HCT116 (cell line): ENCODE results near the gene TGM1. TPM values are rescaled to one million over a fixed set of nuclear protein-coding genes. Genes with fewer than 3 reads are reported as not detected.

Experiments used
- ATAC-seq: fragments of 200-7000 bp; cut with Tn5 transposase; 2 replicates; pipeline ENCODE4 v1.9.1; 2020; ENCODE audit warnings: mild to moderate bottlenecking, moderate library complexity
- BruUV-seq: library from RNA; stranded (reverse); fragments of 400-500 nt; replicated peaks from 2 replicates; lab custom pipeline; 2021; lab: Mats Ljungman, UMichigan
- CTCF ChIA-PET: fragments of 300-600 bp; sonication (Branson Sonifier 250); formaldehyde crosslinking; loops from one replicate; lab custom pipeline; 2021; ENCODE audit warnings: antibody characterized with exemption; lab: Charles Lee
- POLR2A ChIA-PET: fragments of 300-600, 350-600 bp; sonication (Branson Sonifier 250); formaldehyde crosslinking; loops from one replicate; lab custom pipeline; 2021; ENCODE audit warnings: antibody characterized with exemption; lab: Charles Lee
- RAD21 ChIA-PET, 2 experiments: fragments of 300-600 bp; sonication (Branson Sonifier 250); formaldehyde crosslinking; loops; one replicate each; lab custom pipeline; 2023; ENCODE audit warnings: low total read pairs in 2 of 2; ENCODE audit not compliant: uncharacterized antibody in 2 of 2, unreplicated experiment in 2 of 2, low non-redundant PET in 1 of 2; lab: Charles Lee
- DNase-seq: peaks from one replicate; pipeline ENCODE4 v3.0.0-alpha.2; 2010; ENCODE audit warnings: low read depth, low spot score
- H2AFZ ChIP-seq: fragments of 200-600 bp; shearing (Covaris generic), sonication (generic); 2 replicates; pipeline ENCODE4 v1.6.1; 2017; ENCODE audit warnings: low read depth, mixed run types, mixed read lengths, antibody characterized with exemption, low read length; ENCODE audit not compliant: poor library complexity, severe bottlenecking
- H3K27ac ChIP-seq: 2 replicates; pipeline ENCODE4 v1.5.1; 2012; ENCODE audit warnings: low read depth, low read length
- H3K27me3 ChIP-seq: fragments of 200-600 bp; sonication (generic); 2 replicates; pipeline ENCODE4 v1.6.1; 2016; ENCODE audit warnings: mixed run types, low read length, mixed read lengths; ENCODE audit not compliant: insufficient read depth
- H3K36me3 ChIP-seq, 2 experiments: fragments of 200-500 bp in 1 of 2; fragments of 200-600 bp in 1 of 2; sonication (Bioruptor generic) in 1 of 2; sonication (generic) in 1 of 2; 2 replicates each; pipeline versions ENCODE4 v1.5.1 to v1.6.1; 2014 to 2016; ENCODE audit warnings: low read length in 2 of 2, inconsistent platforms in 1 of 2, mixed read lengths in 1 of 2, mixed run types in 1 of 2; ENCODE audit not compliant: insufficient read depth in 2 of 2, control insufficient read depth in 1 of 2
- H3K4me1 ChIP-seq, 2 experiments: fragments of 200-600 bp in 1 of 2; sonication (generic) in 1 of 2; 2 replicates each; pipeline versions ENCODE4 v1.5.1 to v1.6.1; 2012 to 2017; ENCODE audit warnings: low read length in 2 of 2, inconsistent platforms in 1 of 2, mild to moderate bottlenecking in 1 of 2, mixed read lengths in 1 of 2, mixed run types in 1 of 2, moderate library complexity in 1 of 2; ENCODE audit not compliant: insufficient read depth in 2 of 2, control insufficient read depth in 1 of 2
- H3K4me2 ChIP-seq: fragments of 200-600 bp; sonication (generic); 2 replicates; pipeline ENCODE4 v1.6.1; 2017; ENCODE audit warnings: mixed run types, low read length, mixed read lengths
- H3K4me3 ChIP-seq, 2 experiments: fragments of 200-600 bp in 1 of 2; sonication (generic) in 1 of 2; replicated peaks in 1 of 2; 2 replicates each; pipeline ENCODE4 v1.5.1; 2011 to 2016; ENCODE audit warnings: low read length in 2 of 2, control low read depth in 1 of 2, low read depth in 1 of 2, mild to moderate bottlenecking in 1 of 2, mixed read lengths in 1 of 2, mixed run types in 1 of 2
- H3K79me2 ChIP-seq: fragments of 200-600 bp; sonication (generic); 2 replicates; pipeline ENCODE4 v1.6.1; 2017; ENCODE audit warnings: mild to moderate bottlenecking, mixed run types, low read length, moderate library complexity, mixed read lengths; ENCODE audit not compliant: insufficient read depth
- H3K9ac ChIP-seq: fragments of 200-600 bp; sonication (generic); 2 replicates; pipeline ENCODE4 v1.6.1; 2016; ENCODE audit warnings: low read length, mixed read lengths
- H3K9me2 ChIP-seq: fragments of 200-600 bp; sonication (generic), shearing (Covaris generic); 2 replicates; pipeline ENCODE4 v1.6.1; 2017; ENCODE audit warnings: mixed run types, mild to moderate bottlenecking, moderate library complexity; ENCODE audit not compliant: insufficient read depth
- H3K9me3 ChIP-seq, 2 experiments: fragments of 200-500 bp in 1 of 2; fragments of 200-600 bp in 1 of 2; sonication (Bioruptor generic) in 1 of 2; sonication (generic) in 1 of 2; 2 replicates each; pipeline ENCODE4 v1.6.1; 2014 to 2017; ENCODE audit warnings: low read length in 2 of 2, mixed read lengths in 2 of 2, inconsistent platforms in 1 of 2, low read depth in 1 of 2, mild to moderate bottlenecking in 1 of 2, mixed run types in 1 of 2, moderate library complexity in 1 of 2; ENCODE audit not compliant: control insufficient read depth in 1 of 2, insufficient read depth in 1 of 2
- H4K20me1 ChIP-seq: fragments of 200-600 bp; sonication (generic), shearing (Covaris generic); 2 replicates; pipeline ENCODE4 v1.6.1; 2017; ENCODE audit warnings: mixed run types, mild to moderate bottlenecking, moderate library complexity; ENCODE audit not compliant: insufficient read depth
- CBX3 ChIP-seq: IDR thresholded peaks from 2 replicates; pipeline ENCODE4 v1.6.1; 2012; ENCODE audit warnings: low read depth
- EZH2 ChIP-seq: fragments of 200-600 bp; sonication (generic); IDR thresholded peaks from 2 replicates; pipeline ENCODE4 v1.6.1; 2017; ENCODE audit warnings: antibody characterized with exemption, mixed run types
- FOSL1 ChIP-seq: IDR thresholded peaks from 2 replicates; pipeline ENCODE4 v1.6.1; 2012; ENCODE audit warnings: low read depth
- JUND ChIP-seq: IDR thresholded peaks from 2 replicates; pipeline ENCODE4 v1.6.1; 2012
- POLR2A ChIP-seq: IDR thresholded peaks from 2 replicates; pipeline ENCODE4 v1.7.0; 2011; ENCODE audit warnings: borderline replicate concordance; ENCODE audit not compliant: insufficient read depth, insufficient read length; ENCODE audit errors: extremely low read depth
- POLR2AphosphoS5 ChIP-seq: IDR thresholded peaks from 2 replicates; pipeline ENCODE4 v1.6.1; 2011; ENCODE audit warnings: mild to moderate bottlenecking, low read depth, low read length, moderate library complexity
- RAD21 ChIP-seq: IDR thresholded peaks from 2 replicates; pipeline ENCODE4 v1.6.1; 2012; ENCODE audit warnings: low read depth, mild to moderate bottlenecking
- SIN3A ChIP-seq: IDR thresholded peaks from 2 replicates; pipeline ENCODE4 v1.6.1; 2012; ENCODE audit warnings: low read depth
- SP1 ChIP-seq: IDR thresholded peaks from 2 replicates; pipeline ENCODE4 v1.6.1; 2012; ENCODE audit warnings: low read depth
- SRF ChIP-seq: IDR thresholded peaks from 2 replicates; pipeline ENCODE4 v1.6.1; 2012; ENCODE audit warnings: low read depth
- YY1 ChIP-seq: IDR thresholded peaks from 2 replicates; pipeline ENCODE4 v1.6.1; 2011; ENCODE audit warnings: low read length, low read depth, moderate library complexity, mild to moderate bottlenecking; ENCODE audit not compliant: insufficient replicate concordance; ENCODE audit errors: extremely low read depth
- ZFX ChIP-seq: fragments of 450-650 bp; IDR thresholded peaks from 2 replicates; pipeline ENCODE4 v1.6.1; 2017
- intact Hi-C: fragments of 100-400 bp; cut with micrococcal nuclease; formaldehyde crosslinking; loops from 2 replicates; pipeline ENCODE4 v1.10.0; 2022
- total RNA-seq: library from RNA; stranded (reverse); gene quantifications from one replicate; pipeline ENCODE4 v1.2.1, GENCODE V29; 2021; ENCODE audit not compliant: unreplicated experiment
- TF ChIP-seq, protein P1 (sequence below), 3 experiments: fragments of 200-600 bp in 1 of 3; sonication (generic) in 1 of 3; IDR thresholded peaks in 2 of 3; conservative IDR thresholded peaks in 1 of 3; 2 replicates each; pipeline ENCODE4 v1.5.1; 2012 to 2017; ENCODE audit warnings: low read depth in 2 of 3, low read length in 2 of 3, antibody characterized with exemption in 1 of 3, borderline replicate concordance in 1 of 3, control low read depth in 1 of 3, mild to moderate bottlenecking in 1 of 3, mixed read lengths in 1 of 3, mixed run types in 1 of 3, moderate library complexity in 1 of 3; ENCODE audit not compliant: insufficient read depth in 1 of 3
- TF ChIP-seq, protein P2 (sequence below): IDR thresholded peaks from 2 replicates; pipeline ENCODE4 v1.6.1; 2012
- TF ChIP-seq, protein P3 (sequence below): IDR thresholded peaks from 2 replicates; pipeline ENCODE4 v1.6.1; 2011; ENCODE audit warnings: mild to moderate bottlenecking, low read length, moderate library complexity; ENCODE audit not compliant: insufficient replicate concordance; ENCODE audit errors: extremely low read depth

Gene TGM1
- total RNA-seq, 1 experiment from 2014 or later, result 5.6 TPM

DNA sequence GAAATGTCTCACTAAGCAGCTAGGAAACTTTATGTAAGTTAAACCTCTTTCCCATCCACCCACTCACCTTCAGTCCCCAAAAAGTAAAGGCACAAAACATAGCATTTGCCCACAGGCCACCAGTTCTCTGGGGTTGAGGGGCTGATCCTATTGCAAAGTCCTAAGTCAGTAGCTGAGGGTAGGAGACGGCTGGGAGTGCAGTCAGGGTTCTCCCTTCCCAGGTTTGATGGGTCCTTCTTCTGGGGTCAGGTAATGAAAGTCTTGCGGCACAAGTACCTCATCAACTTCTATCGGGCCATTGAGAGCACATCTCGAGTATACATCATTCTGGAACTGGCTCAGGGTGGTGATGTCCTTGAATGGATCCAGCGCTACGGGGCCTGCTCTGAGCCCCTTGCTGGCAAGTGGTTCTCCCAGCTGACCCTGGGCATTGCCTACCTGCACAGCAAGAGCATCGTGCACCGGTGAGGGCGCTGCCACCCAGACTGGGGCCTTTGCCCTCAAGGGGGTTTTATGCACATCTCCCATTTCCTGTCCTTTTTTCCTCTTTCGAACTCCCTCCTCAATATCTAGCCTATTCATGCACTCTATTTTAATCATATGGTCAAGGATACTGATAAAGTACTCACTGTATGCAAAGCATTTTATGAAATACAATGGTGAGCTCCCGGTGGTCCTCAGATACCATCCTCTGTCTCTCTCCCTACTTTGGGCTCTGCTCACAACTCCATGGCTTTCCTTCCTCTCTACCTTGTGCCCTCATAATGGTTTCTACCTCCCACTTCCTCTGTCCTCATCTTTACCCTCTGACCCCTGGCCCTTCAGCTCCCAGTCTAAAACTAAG, 56.5 kb downstream of the TGM1 start:
- POLR2A ChIA-PET, result interaction anchor here (1.9 kb wide), 1 partner anchor 11 kb away, joined by 4 read pairs; the partner anchor contains the start of gene TM9SF1
- no peak for ATAC-seq
- H3K36me3 ChIP-seq, result peaks cover 20 to 37% of the 10 kb centered on the region in 2 experiments

More for the DNA sequence above, 56.5 kb downstream of the TGM1 start:
- Histone ChIP-seq H4K20me1 (no peaks in the 10 kb centered on the region), H3K79me2 (peaks cover 4% of the 10 kb centered on the region; the same call in 1 of the 2 replicates)
- TF ChIP-seq POLR2AphosphoS5, result no peak
- no peak for TF ChIP-seq CBX3
- no peak for TF ChIP-seq FOSL1
- no peak for TF ChIP-seq SRF
- TF ChIP-seq, protein P1, sequence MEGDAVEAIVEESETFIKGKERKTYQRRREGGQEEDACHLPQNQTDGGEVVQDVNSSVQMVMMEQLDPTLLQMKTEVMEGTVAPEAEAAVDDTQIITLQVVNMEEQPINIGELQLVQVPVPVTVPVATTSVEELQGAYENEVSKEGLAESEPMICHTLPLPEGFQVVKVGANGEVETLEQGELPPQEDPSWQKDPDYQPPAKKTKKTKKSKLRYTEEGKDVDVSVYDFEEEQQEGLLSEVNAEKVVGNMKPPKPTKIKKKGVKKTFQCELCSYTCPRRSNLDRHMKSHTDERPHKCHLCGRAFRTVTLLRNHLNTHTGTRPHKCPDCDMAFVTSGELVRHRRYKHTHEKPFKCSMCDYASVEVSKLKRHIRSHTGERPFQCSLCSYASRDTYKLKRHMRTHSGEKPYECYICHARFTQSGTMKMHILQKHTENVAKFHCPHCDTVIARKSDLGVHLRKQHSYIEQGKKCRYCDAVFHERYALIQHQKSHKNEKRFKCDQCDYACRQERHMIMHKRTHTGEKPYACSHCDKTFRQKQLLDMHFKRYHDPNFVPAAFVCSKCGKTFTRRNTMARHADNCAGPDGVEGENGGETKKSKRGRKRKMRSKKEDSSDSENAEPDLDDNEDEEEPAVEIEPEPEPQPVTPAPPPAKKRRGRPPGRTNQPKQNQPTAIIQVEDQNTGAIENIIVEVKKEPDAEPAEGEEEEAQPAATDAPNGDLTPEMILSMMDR (IDR thresholded peaks at IDR 0.05 in 2 of 3, conservative IDR thresholded peaks at IDR 0.05 in 1 of 3; ENCODE audit: borderline replicate concordance in 1 of 3, insufficient read depth in 1 of 3, low read depth in 2 of 3, low read length in 2 of 3), result no peak
- TF ChIP-seq POLR2A, result no peak
- TF ChIP-seq, protein P2, sequence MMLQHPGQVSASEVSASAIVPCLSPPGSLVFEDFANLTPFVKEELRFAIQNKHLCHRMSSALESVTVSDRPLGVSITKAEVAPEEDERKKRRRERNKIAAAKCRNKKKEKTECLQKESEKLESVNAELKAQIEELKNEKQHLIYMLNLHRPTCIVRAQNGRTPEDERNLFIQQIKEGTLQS, result no peak
- TF ChIP-seq JUND, result no peak
- no peak for TF ChIP-seq YY1
- TF ChIP-seq EZH2, result no peak
- no peak for TF ChIP-seq ZFX
- no peak for TF ChIP-seq SP1
- TF ChIP-seq, protein P3, sequence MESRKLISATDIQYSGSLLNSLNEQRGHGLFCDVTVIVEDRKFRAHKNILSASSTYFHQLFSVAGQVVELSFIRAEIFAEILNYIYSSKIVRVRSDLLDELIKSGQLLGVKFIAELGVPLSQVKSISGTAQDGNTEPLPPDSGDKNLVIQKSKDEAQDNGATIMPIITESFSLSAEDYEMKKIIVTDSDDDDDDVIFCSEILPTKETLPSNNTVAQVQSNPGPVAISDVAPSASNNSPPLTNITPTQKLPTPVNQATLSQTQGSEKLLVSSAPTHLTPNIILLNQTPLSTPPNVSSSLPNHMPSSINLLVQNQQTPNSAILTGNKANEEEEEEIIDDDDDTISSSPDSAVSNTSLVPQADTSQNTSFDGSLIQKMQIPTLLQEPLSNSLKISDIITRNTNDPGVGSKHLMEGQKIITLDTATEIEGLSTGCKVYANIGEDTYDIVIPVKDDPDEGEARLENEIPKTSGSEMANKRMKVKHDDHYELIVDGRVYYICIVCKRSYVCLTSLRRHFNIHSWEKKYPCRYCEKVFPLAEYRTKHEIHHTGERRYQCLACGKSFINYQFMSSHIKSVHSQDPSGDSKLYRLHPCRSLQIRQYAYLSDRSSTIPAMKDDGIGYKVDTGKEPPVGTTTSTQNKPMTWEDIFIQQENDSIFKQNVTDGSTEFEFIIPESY, result no peak
- no peak for TF ChIP-seq RAD21
- TF ChIP-seq SIN3A, result no peak
- TF ChIP-seq, all 23 proteins: peak for 0
- Histone ChIP-seq H3K9me3 (peaks cover 3 to 7% of the 10 kb centered on the region in 2 experiments; a peak in 1 of 4 replicates), H3K4me2 (no peak overlapping the region), H3K9me2 (no peaks in the 10 kb centered on the region), H3K9ac (no peak overlapping the region), H2AFZ (no peak overlapping the region), H3K27me3 (no peaks in the 10 kb centered on the region), H3K27ac (no peak overlapping the region), H3K4me3 (no peak overlapping the region), H3K4me1 (no peaks in the 10 kb centered on the region)
- no TSS peak for BruUV-seq
- intact Hi-C loops, result no loop called here
- ChIA-PET RAD21 (no interaction called here), CTCF (no interaction called here)
- DNase-seq, result no peak
